CD4-positive, alpha-beta T cell (primary cell): ENCODE results near the gene EGLN1. TPM values are rescaled to one million over a fixed set of nuclear protein-coding genes. Genes with fewer than 3 reads are reported as not detected.
A peak's percentile ranks its signal among the peaks of the same experiment; 100 is the strongest.

ENCODE experiments used
- ATAC-seq: fragments of 200-7000 bp; cut with Tn5 transposase; one replicate; pipeline ENCODE4 v1.10.0; 2022; ENCODE audit warnings: mild to moderate bottlenecking; ENCODE audit not compliant: poor library complexity
- CTCF ChIA-PET: fragments of 350-600 bp; sonication (Branson Sonifier 250); formaldehyde crosslinking; loops from one replicate; lab custom pipeline; 2021; ENCODE audit warnings: antibody characterized with exemption, inconsistent platforms; lab: Charles Lee
- POLR2A ChIA-PET: fragments of 350-600 bp; sonication (Branson Sonifier 250); formaldehyde crosslinking; loops from one replicate; lab custom pipeline; 2021; ENCODE audit warnings: antibody characterized with exemption, inconsistent platforms; lab: Charles Lee
- DNase-seq, 14 experiments: peaks; one replicate each; pipeline ENCODE4 v3.0.0-alpha.2; 2013 to 2020; ENCODE audit warnings: mixed read lengths in 2 of 14
- H3K27ac ChIP-seq, 2 donors: one replicate each; pipeline versions ENCODE4 v1.5.1 to v1.7.0; 2013; ENCODE audit warnings: low read length in 2 of 2, low read depth in 1 of 2, mild to moderate bottlenecking in 1 of 2
- H3K27me3 ChIP-seq, 2 experiments: 1 replicate in 1 of 2; 2 replicates in 1 of 2; pipeline versions ENCODE4 v1.6.1 to v1.7.0; 2013; ENCODE audit warnings: low read length in 2 of 2, control low read depth in 1 of 2, mild to moderate bottlenecking in 1 of 2, moderate library complexity in 1 of 2; ENCODE audit not compliant: insufficient read depth in 2 of 2, control insufficient read depth in 1 of 2
- H3K36me3 ChIP-seq: one replicate; pipeline ENCODE4 v1.6.1; 2013; ENCODE audit warnings: low read length, control low read depth; ENCODE audit not compliant: insufficient read depth
- H3K4me1 ChIP-seq: one replicate; pipeline ENCODE4 v1.6.1; 2013; ENCODE audit warnings: low read length, control low read depth; ENCODE audit not compliant: insufficient read depth
- H3K4me3 ChIP-seq: one replicate; pipeline ENCODE4 v1.5.1; 2013; ENCODE audit warnings: mild to moderate bottlenecking, low read length, moderate library complexity
- H3K9me3 ChIP-seq, 2 experiments: 1 replicate in 1 of 2; 2 replicates in 1 of 2; pipeline versions ENCODE4 v1.6.1 to v1.7.0; 2013; ENCODE audit warnings: low read length in 2 of 2, mild to moderate bottlenecking in 2 of 2, control low read depth in 1 of 2, moderate library complexity in 1 of 2; ENCODE audit not compliant: control insufficient read depth in 1 of 2, insufficient read depth in 1 of 2
- H3K27ac Mint-ChIP-seq: one replicate; pipeline ENCODE4 v1.8.0; 2020; ENCODE audit warnings: mixed read lengths
- H3K27me3 Mint-ChIP-seq: one replicate; pipeline ENCODE4 v1.8.0; 2021; ENCODE audit warnings: mixed read lengths
- H3K36me3 Mint-ChIP-seq: one replicate; pipeline ENCODE4 v1.8.0; 2021; ENCODE audit warnings: low read depth, mixed read lengths
- H3K4me1 Mint-ChIP-seq: one replicate; pipeline ENCODE4 v1.8.0; 2021; ENCODE audit warnings: low read depth, mixed read lengths
- H3K4me3 Mint-ChIP-seq: one replicate; pipeline ENCODE4 v1.8.0; 2020; ENCODE audit warnings: mild to moderate bottlenecking, mixed read lengths
- H3K9me3 Mint-ChIP-seq: one replicate; pipeline ENCODE4 v1.8.0; 2020; ENCODE audit warnings: mixed read lengths
- CTCF ChIP-seq: fragments of 200-600 bp; IDR thresholded peaks from one replicate; pipeline ENCODE4 v1.8.0; 2022; ENCODE audit warnings: antibody characterized with exemption, mild to moderate bottlenecking
- intact Hi-C, 2 experiments: fragments of 100-400 bp; cut with DNase I in 1 of 2; cut with micrococcal nuclease in 1 of 2; formaldehyde crosslinking; loops; one replicate each; pipeline versions ENCODE4 v1.15.1 to v1.9.0; 2023 to 2025; cut with DNase I, micrococcal nuclease
- total RNA-seq, 174 experiments: library from RNA in 2 of 174; stranded (reverse) in 2 of 174; gene quantifications; one replicate each; pipeline ENCODE4 v1.2.3 and lab custom pipeline; 2021 to 2026

The EGLN1 gene
- total RNA-seq, 2 experiments from 2014 or later = 8.2 to 9.4 TPM

- no peaks in the 10 kb centered on the region for H3K9me3 ChIP-seq
- Mint-ChIP-seq H3K36me3 (peaks cover 7% of the 10 kb centered on the region), H3K27me3 (no peaks in the 10 kb centered on the region), H3K27ac (no peak overlapping the region), H3K4me1 (peaks cover 77% of the 10 kb centered on the region), H3K9me3 (no peaks in the 10 kb centered on the region), H3K4me3 (no peak overlapping the region)
- DNase-seq (no peak), ATAC-seq (no peak)
- POLR2A ChIA-PET = no interaction called here
- H3K36me3 ChIP-seq = no peaks in the 10 kb centered on the region
- TF ChIP-seq CTCF = no peak
- no peaks in the 10 kb centered on the region for H3K4me1 ChIP-seq
- intact Hi-C loops = no loop called here
- CTCF ChIA-PET = interaction anchor here (2.0 kb wide), 1 partner anchor 12 kb away, joined by 6 read pairs; no protein-coding TSS in a partner anchor
- no peaks in the 10 kb centered on the region for H3K27me3 ChIP-seq
- no peak overlapping the region for H3K4me3 ChIP-seq
- no peak overlapping the region for H3K27ac ChIP-seq
Measured at GRCh38 chr1:231393668-231394067, 28.4 kb downstream of the EGLN1 start.

GRCh38 chr1:231392389-231393131, 29.5 kb downstream of the EGLN1 start:
- peaks cover 7% of the 10 kb centered on the region for H3K36me3 Mint-ChIP-seq
- H3K4me1 Mint-ChIP-seq = peaks cover 76% of the 10 kb centered on the region
- H3K4me1 ChIP-seq = no peaks in the 10 kb centered on the region
- no peaks in the 10 kb centered on the region for H3K9me3 Mint-ChIP-seq
- CTCF ChIA-PET = interaction anchor here (1.0 to 2.0 kb wide), 2 partner anchors 11 to 15 kb away, joined by 3 to 6 read pairs; no protein-coding TSS in a partner anchor
- H3K4me3 Mint-ChIP-seq = no peak overlapping the region
- POLR2A ChIA-PET = interaction anchor here (1.0 kb wide), 1 partner anchor 54 kb away, joined by 3 read pairs; the partner anchor contains the start of gene SPRTN
- no peak for ATAC-seq
- H3K9me3 ChIP-seq = no peaks in the 10 kb centered on the region
- no peak for TF ChIP-seq CTCF
- no peak overlapping the region for H3K27ac Mint-ChIP-seq
- no peak overlapping the region for H3K4me3 ChIP-seq
- H3K36me3 ChIP-seq = no peaks in the 10 kb centered on the region
- H3K27me3 ChIP-seq = no peaks in the 10 kb centered on the region
- intact Hi-C loops = no loop called here
- no peak for DNase-seq
- no peak overlapping the region for H3K27ac ChIP-seq
- no peaks in the 10 kb centered on the region for H3K27me3 Mint-ChIP-seq

GRCh38 chr1:231390071-231390470, 32.0 kb downstream of the EGLN1 start:
- TF ChIP-seq CTCF = no peak
- Mint-ChIP-seq H3K4me1 (peaks cover 69% of the 10 kb centered on the region), H3K27ac (peak overlapping the region; percentile 40), H3K36me3 (peaks cover 7% of the 10 kb centered on the region), H3K27me3 (no peaks in the 10 kb centered on the region), H3K9me3 (no peaks in the 10 kb centered on the region), H3K4me3 (no peak overlapping the region)
- no peak for ATAC-seq
- Histone ChIP-seq H3K9me3 (no peaks in the 10 kb centered on the region), H3K4me3 (no peak overlapping the region), H3K27ac (no peak overlapping the region), H3K27me3 (no peaks in the 10 kb centered on the region), H3K36me3 (no peaks in the 10 kb centered on the region), H3K4me1 (peaks cover 4% of the 10 kb centered on the region)
- intact Hi-C loops = no loop called here
- peak in 1 of 14 experiments; percentile 16 for DNase-seq
- ChIA-PET POLR2A (no interaction called here), CTCF (no interaction called here)
